GM18517 (cell line): ENCODE results near the gene BTBD7.

Source experiments
- ATAC-seq: cut with Tn5 transposase; IDR thresholded peaks from one replicate; pipeline ENCODE4 v1.9.1; 2021; ENCODE audit warnings: mild to moderate bottlenecking, moderate library complexity; ENCODE audit not compliant: unreplicated experiment

Gene BTBD7

GRCh38 chr14:93200553-93200952 lies 132.3 kb downstream of the BTBD7 start:
- no peak for ATAC-seq

DNA sequence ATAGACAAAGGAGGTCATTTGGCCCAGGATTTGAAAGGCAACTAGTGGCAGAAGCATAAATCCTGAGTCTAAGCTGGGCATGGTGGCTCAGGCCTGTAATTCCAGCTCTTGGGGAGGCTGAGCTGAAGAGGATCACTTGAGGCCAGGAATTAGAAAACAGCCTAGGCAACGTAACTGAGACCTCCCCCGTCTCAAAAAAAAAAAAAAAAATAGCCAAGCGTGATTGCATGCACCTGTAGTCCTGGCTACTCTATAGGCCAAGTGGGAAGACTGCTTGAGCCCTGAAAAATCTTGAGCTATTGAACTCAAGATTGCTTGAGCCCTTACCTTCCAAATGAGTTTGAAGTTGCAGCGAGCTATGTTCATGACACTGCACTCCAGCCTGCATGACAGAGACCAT lies 133.8 kb downstream of the BTBD7 start:
- no peak for ATAC-seq

DNA sequence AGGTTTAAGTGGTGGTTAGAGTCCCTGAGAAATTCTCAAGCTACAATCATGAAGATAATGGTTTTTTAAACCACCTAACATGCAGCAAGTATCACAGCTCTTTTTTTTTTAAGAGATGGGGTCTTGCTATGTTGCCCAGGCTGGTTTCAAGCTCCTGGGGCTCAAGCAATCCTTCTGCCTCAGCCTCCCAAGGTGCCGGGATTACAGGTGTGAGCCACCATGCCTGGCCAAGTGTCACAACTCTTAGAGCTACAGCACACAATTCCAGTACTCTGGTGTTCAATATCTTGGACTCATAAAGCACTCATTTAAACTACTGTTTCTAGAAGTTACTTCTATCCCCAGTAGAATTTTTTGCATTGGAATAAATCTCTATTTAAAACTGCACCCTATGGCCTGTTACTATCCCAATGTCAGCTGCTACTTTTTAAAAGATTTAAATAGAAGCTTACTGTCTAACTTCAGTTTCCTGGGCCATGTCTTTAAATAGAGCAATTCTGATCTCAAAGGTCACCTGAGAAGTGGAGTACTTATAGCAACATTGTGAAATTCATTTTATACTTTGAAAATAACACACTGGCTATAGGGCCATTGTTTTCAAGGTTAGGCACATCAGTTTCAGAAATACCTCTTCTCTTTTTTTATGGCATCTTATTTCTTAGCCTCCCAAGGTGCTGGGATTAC lies 137.4 kb downstream of the BTBD7 start:
- ATAC-seq, result no peak
